Osteoblast (primary cell): ENCODE data around the gene TNFAIP8. TPM values are rescaled to one million over a fixed set of nuclear protein-coding genes. Genes with fewer than 3 reads are reported as not detected.

Source experiments
- DNase-seq: peaks from one replicate; pipeline ENCODE4 v3.0.0; 2011; ENCODE audit warnings: low spot score, mixed read lengths; ENCODE audit not compliant: insufficient read length; ENCODE audit errors: missing footprints
- H2AFZ ChIP-seq: 2 replicates; pipeline ENCODE4 v1.6.0; 2011; ENCODE audit warnings: mild to moderate bottlenecking, low read length
- H3K27ac ChIP-seq: 2 replicates; pipeline ENCODE4 v1.5.1; 2011; ENCODE audit warnings: mild to moderate bottlenecking, low read depth, low read length, moderate library complexity
- H3K27me3 ChIP-seq: 2 replicates; pipeline ENCODE4 v1.6.0; 2012; ENCODE audit warnings: mild to moderate bottlenecking, control low read depth, inconsistent platforms, low read length, moderate library complexity; ENCODE audit not compliant: insufficient read depth
- H3K36me3 ChIP-seq: 2 replicates; pipeline ENCODE4 v1.5.1; 2011; ENCODE audit warnings: mild to moderate bottlenecking, low read length, control low read depth, moderate library complexity; ENCODE audit not compliant: insufficient read depth
- H3K4me1 ChIP-seq: 2 replicates; pipeline ENCODE4 v1.5.1; 2011; ENCODE audit warnings: mild to moderate bottlenecking, low read length, control low read depth, moderate library complexity; ENCODE audit not compliant: insufficient read depth
- H3K4me2 ChIP-seq: 2 replicates; pipeline ENCODE4 v1.6.0; 2011; ENCODE audit warnings: mild to moderate bottlenecking, low read length; ENCODE audit not compliant: insufficient read depth
- H3K4me3 ChIP-seq: fragments of 200-600 bp; sonication (generic); 3 replicates; pipeline ENCODE4 v1.5.1; 2012; ENCODE audit warnings: mild to moderate bottlenecking, low read length, inconsistent platforms; ENCODE audit not compliant: insufficient read depth
- H3K79me2 ChIP-seq: 2 replicates; pipeline ENCODE4 v1.6.0; 2012; ENCODE audit warnings: mild to moderate bottlenecking, low read length, control low read depth, inconsistent platforms; ENCODE audit not compliant: insufficient read depth
- H3K9me3 ChIP-seq: 2 replicates; pipeline ENCODE4 v1.5.1; 2011; ENCODE audit warnings: low read depth, low read length, control low read depth
- H4K20me1 ChIP-seq: 2 replicates; pipeline ENCODE4 v1.6.0; 2012; ENCODE audit warnings: mild to moderate bottlenecking, low read length, control low read depth; ENCODE audit not compliant: insufficient read depth
- CTCF ChIP-seq: IDR thresholded peaks from 2 replicates; pipeline ENCODE4 v1.5.1; 2011; ENCODE audit warnings: mild to moderate bottlenecking, low read depth, low read length, moderate library complexity; ENCODE audit errors: extremely low read depth
- total RNA-seq: library from RNA; depleted of rRNA; stranded (reverse); fragments of >200 nt; gene quantifications from 2 replicates; pipeline ENCODE4 v1.2.3, GENCODE V29; 2012

The TNFAIP8 gene
- total RNA-seq, 1 donor: 23.2 TPM

- no peaks in the 10 kb centered on the region for H3K27me3 ChIP-seq
- H2AFZ ChIP-seq: no peak overlapping the region
- no peak overlapping the region for H3K27ac ChIP-seq
- H3K79me2 ChIP-seq: peaks cover 60% of the 10 kb centered on the region
- no peaks in the 10 kb centered on the region for H3K9me3 ChIP-seq
- no peak for TF ChIP-seq CTCF
- H3K4me3 ChIP-seq: no peak overlapping the region
- DNase-seq: no peak
- no peaks in the 10 kb centered on the region for H3K36me3 ChIP-seq
- H4K20me1 ChIP-seq: no peaks in the 10 kb centered on the region
- H3K4me2 ChIP-seq: no peak overlapping the region
- H3K4me1 ChIP-seq: peaks cover 44% of the 10 kb centered on the region
Measured at GRCh38 chr5:119363271-119363670, 7.5 kb downstream of the TNFAIP8 start.

GRCh38 chr5:119363936-119364335 lies 8.1 kb downstream of the TNFAIP8 start:
- no peak for TF ChIP-seq CTCF
- Histone ChIP-seq H3K79me2 (peaks cover 60% of the 10 kb centered on the region), H3K36me3 (no peaks in the 10 kb centered on the region), H3K27me3 (no peaks in the 10 kb centered on the region), H3K4me2 (no peak overlapping the region), H3K9me3 (no peaks in the 10 kb centered on the region), H3K27ac (no peak overlapping the region), H3K4me1 (peaks cover 46% of the 10 kb centered on the region), H3K4me3 (no peak overlapping the region), H2AFZ (no peak overlapping the region), H4K20me1 (no peaks in the 10 kb centered on the region)
- no peak for DNase-seq

- Histone ChIP-seq H3K9me3 (no peaks in the 10 kb centered on the region), H3K27me3 (no peaks in the 10 kb centered on the region), H3K27ac (no peak overlapping the region), H3K36me3 (no peaks in the 10 kb centered on the region), H3K4me3 (no peak overlapping the region), H3K4me2 (no peak overlapping the region), H3K4me1 (peaks cover 47% of the 10 kb centered on the region), H3K79me2 (peaks cover 58% of the 10 kb centered on the region), H4K20me1 (no peaks in the 10 kb centered on the region), H2AFZ (no peak overlapping the region)
- TF ChIP-seq CTCF: no peak
- DNase-seq: no peak
Measured at GRCh38 chr5:119365847-119366539, 10.2 kb downstream of the TNFAIP8 start.

- DNase-seq: no peak
- Histone ChIP-seq H3K27me3 (no peaks in the 10 kb centered on the region), H3K9me3 (no peaks in the 10 kb centered on the region), H2AFZ (no peak overlapping the region), H3K4me2 (no peak overlapping the region), H3K4me3 (no peak overlapping the region), H4K20me1 (no peaks in the 10 kb centered on the region), H3K27ac (no peak overlapping the region), H3K36me3 (no peaks in the 10 kb centered on the region), H3K4me1 (peaks cover 44% of the 10 kb centered on the region), H3K79me2 (peaks cover 61% of the 10 kb centered on the region)
- no peak for TF ChIP-seq CTCF
Measured at GRCh38 chr5:119366540-119366881, 10.7 kb downstream of the TNFAIP8 start.
